H1 (cell line): ENCODE data around the gene HEATR9. TPM values are rescaled to one million over a fixed set of nuclear protein-coding genes. Genes with fewer than 3 reads are reported as not detected.

ENCODE experiments used
- CTCF ChIA-PET: fragments of 300-600 bp; sonication (Branson Sonifier 250); formaldehyde crosslinking; loops from one replicate; lab custom pipeline; 2021; ENCODE audit not compliant: partially characterized antibody; lab: Charles Lee
- POLR2A ChIA-PET: fragments of 300-600 bp; sonication (Branson Sonifier 250); formaldehyde crosslinking; loops from one replicate; lab custom pipeline; 2021; ENCODE audit warnings: inconsistent platforms; ENCODE audit not compliant: partially characterized antibody; lab: Charles Lee
- DNase-seq, 2 experiments: peaks; one replicate each; pipeline versions ENCODE4 v3.0.0 to v3.0.0-alpha.2; 2010 to 2022; ENCODE audit warnings: low spot score in 2 of 2, low read depth in 1 of 2, mixed read lengths in 1 of 2
- FAIRE-seq: peaks from 2 replicates; lab custom pipeline; 2011; peaks lifted over from hg19 to GRCh38; lab: Jason Lieb, UNC
- H2AFZ ChIP-seq: 2 replicates; pipeline ENCODE4 v1.8.1; 2012; ENCODE audit warnings: low read length, inconsistent platforms
- H2AK5ac ChIP-seq: 2 replicates; pipeline ENCODE4 v1.6.1; 2013; ENCODE audit warnings: low read depth, low read length
- H2BK120ac ChIP-seq: replicated peaks from 2 replicates; pipeline ENCODE3; 2013; ENCODE audit warnings: low read depth, low read length, inconsistent platforms
- H2BK12ac ChIP-seq: 2 replicates; pipeline ENCODE4 v1.6.1; 2013; ENCODE audit warnings: low read depth, low read length
- H2BK15ac ChIP-seq: 2 replicates; pipeline ENCODE4 v1.6.1; 2013; ENCODE audit warnings: low read length
- H2BK20ac ChIP-seq: 2 replicates; pipeline ENCODE4 v1.6.1; 2013; ENCODE audit warnings: low read length
- H2BK5ac ChIP-seq: 2 replicates; pipeline ENCODE4 v1.6.1; 2013; ENCODE audit warnings: low read depth, low read length
- H3K14ac ChIP-seq: 2 replicates; pipeline ENCODE4 v1.6.1; 2013; ENCODE audit warnings: inconsistent platforms; ENCODE audit not compliant: insufficient read length
- H3K18ac ChIP-seq: 2 replicates; pipeline ENCODE4 v1.6.1; 2013; ENCODE audit warnings: low read length; ENCODE audit errors: extremely low read depth
- H3K23ac ChIP-seq: 2 replicates; pipeline ENCODE4 v1.6.1; 2013; ENCODE audit warnings: inconsistent platforms; ENCODE audit not compliant: insufficient read length
- H3K23me2 ChIP-seq: 2 replicates; pipeline ENCODE4 v1.6.1; 2013; ENCODE audit warnings: low read depth, low read length
- H3K27ac ChIP-seq: 2 replicates; pipeline ENCODE4 v1.6.1; 2011; ENCODE audit warnings: low read depth, low read length, inconsistent platforms
- H3K27me3 ChIP-seq, 4 experiments: replicated peaks in 1 of 4; 1 replicate in 1 of 4; 2 replicates in 3 of 4; pipeline versions ENCODE4 v1.6.1 to v1.8.1; 2011 to 2013; ENCODE audit warnings: low read length in 3 of 4, mild to moderate bottlenecking in 3 of 4, inconsistent platforms in 2 of 4, mixed read lengths in 2 of 4, moderate library complexity in 1 of 4; ENCODE audit not compliant: control insufficient read depth in 3 of 4, insufficient read depth in 3 of 4; ENCODE audit errors: extremely low read depth in 1 of 4
- H3K36me3 ChIP-seq, 4 experiments: 2 replicates each; pipeline versions ENCODE4 v1.6.1 to v1.8.1; 2011 to 2013; ENCODE audit warnings: mild to moderate bottlenecking in 4 of 4, low read length in 3 of 4, moderate library complexity in 2 of 4, control low read depth in 1 of 4, inconsistent platforms in 1 of 4; ENCODE audit not compliant: insufficient read depth in 4 of 4, control insufficient read depth in 2 of 4
- H3K4ac ChIP-seq: replicated peaks from 2 replicates; pipeline ENCODE3; 2013; ENCODE audit warnings: low read length, low read depth, mixed read lengths, inconsistent platforms; ENCODE audit not compliant: insufficient read length
- H3K4me1 ChIP-seq, 4 experiments: replicated peaks in 1 of 4; 1 replicate in 1 of 4; 2 replicates in 3 of 4; pipeline versions ENCODE4 v1.6.1 to v1.8.1; 2011 to 2013; ENCODE audit warnings: low read length in 3 of 4, inconsistent platforms in 2 of 4, mixed read lengths in 1 of 4; ENCODE audit not compliant: insufficient read depth in 4 of 4, control insufficient read depth in 3 of 4
- H3K4me2 ChIP-seq, 2 experiments: 2 replicates each; pipeline versions ENCODE4 v1.6.1 to v1.8.1; 2011 to 2013; ENCODE audit warnings: low read depth in 2 of 2, low read length in 2 of 2, control low read depth in 1 of 2, inconsistent platforms in 1 of 2, mild to moderate bottlenecking in 1 of 2; ENCODE audit not compliant: insufficient read depth in 1 of 2
- H3K4me3 ChIP-seq, 4 experiments: fragments of 200-600, 300-600 bp in 1 of 4; sonication (generic), shearing (Covaris generic), sonication (Bioruptor Twin) in 1 of 4; 2 replicates each; pipeline versions ENCODE4 v1.5.1 to v1.8.1; 2011 to 2016; ENCODE audit warnings: low read length in 4 of 4, low read depth in 3 of 4, control low read depth in 2 of 4, inconsistent platforms in 2 of 4, mild to moderate bottlenecking in 2 of 4, mixed read lengths in 1 of 4, moderate library complexity in 1 of 4; ENCODE audit not compliant: insufficient read depth in 2 of 4; ENCODE audit errors: extremely low read depth in 1 of 4
- H3K56ac ChIP-seq: replicated peaks from 2 replicates; pipeline ENCODE3; 2013; ENCODE audit warnings: low read depth, mild to moderate bottlenecking, mixed read lengths, low read length, inconsistent platforms; ENCODE audit not compliant: insufficient read length
- H3K79me1 ChIP-seq: 2 replicates; pipeline ENCODE4 v1.6.1; 2013; ENCODE audit warnings: low read depth, low read length, control low read depth
- H3K79me2 ChIP-seq, 2 experiments: 2 replicates each; pipeline versions ENCODE4 v1.6.1 to v1.8.1; 2012 to 2013; ENCODE audit warnings: low read length in 2 of 2, mild to moderate bottlenecking in 2 of 2, inconsistent platforms in 1 of 2; ENCODE audit not compliant: insufficient read depth in 2 of 2, control insufficient read depth in 1 of 2
- H3K9ac ChIP-seq, 4 experiments: replicated peaks in 1 of 4; 1 replicate in 1 of 4; 2 replicates in 3 of 4; pipeline versions ENCODE4 v1.6.1 to v1.8.1; 2011 to 2013; ENCODE audit warnings: low read depth in 3 of 4, low read length in 3 of 4, control low read depth in 2 of 4, mild to moderate bottlenecking in 2 of 4, moderate library complexity in 2 of 4, inconsistent platforms in 1 of 4; ENCODE audit errors: extremely low read depth in 1 of 4
- H3K9me3 ChIP-seq, 2 experiments: 2 replicates each; pipeline versions ENCODE4 v1.6.1 to v1.8.1; 2012 to 2013; ENCODE audit warnings: mild to moderate bottlenecking in 2 of 2, moderate library complexity in 2 of 2, control low read depth in 1 of 2, inconsistent platforms in 1 of 2, low read depth in 1 of 2, low read length in 1 of 2, mixed read lengths in 1 of 2; ENCODE audit not compliant: insufficient read depth in 2 of 2
- H4K20me1 ChIP-seq, 2 experiments: replicated peaks in 1 of 2; 2 replicates each; pipeline versions ENCODE3 to v1.8.1; 2011 to 2013; ENCODE audit warnings: inconsistent platforms in 2 of 2, low read length in 2 of 2, mild to moderate bottlenecking in 1 of 2; ENCODE audit not compliant: insufficient read depth in 2 of 2, control insufficient read depth in 1 of 2
- H4K5ac ChIP-seq: 2 replicates; pipeline ENCODE4 v1.6.1; 2013; ENCODE audit warnings: low read length, low read depth, mixed read lengths, inconsistent platforms; ENCODE audit not compliant: insufficient read length
- H4K8ac ChIP-seq: 2 replicates; pipeline ENCODE4 v1.8.0; 2013; ENCODE audit warnings: mild to moderate bottlenecking, moderate library complexity, low read length, inconsistent platforms; ENCODE audit not compliant: insufficient read depth; ENCODE audit errors: extremely low read depth
- H4K91ac ChIP-seq: replicated peaks from 2 replicates; pipeline ENCODE3; 2013; ENCODE audit warnings: low read length, mixed read lengths, inconsistent platforms; ENCODE audit not compliant: insufficient read length
- CBX8 ChIP-seq: fragments of 300-800, 300-1000 bp; sonication (generic); IDR thresholded peaks from 2 replicates; pipeline ENCODE4 v1.7.1; 2016; ENCODE audit warnings: low read depth, low read length, borderline replicate concordance
- HDAC2 ChIP-seq, 2 experiments: fragments of 300-600 bp in 1 of 2; sonication (generic) in 1 of 2; IDR thresholded peaks; 2 replicates each; pipeline ENCODE4 v1.6.1; 2011 to 2012; ENCODE audit warnings: low read depth in 2 of 2, low read length in 2 of 2, mild to moderate bottlenecking in 2 of 2, moderate library complexity in 2 of 2, borderline replicate concordance in 1 of 2, inconsistent platforms in 1 of 2
- JUN ChIP-seq: IDR thresholded peaks from 2 replicates; pipeline ENCODE4 v1.6.1; 2011; ENCODE audit warnings: low read depth, mild to moderate bottlenecking, improper control_type of control experiment, low read length
- JUND ChIP-seq: IDR thresholded peaks from 2 replicates; pipeline ENCODE4 v1.6.1; 2011; ENCODE audit warnings: mild to moderate bottlenecking, improper control_type of control experiment, low read length
- RBBP5 ChIP-seq: IDR thresholded peaks from 2 replicates; pipeline ENCODE4 v1.7.1; 2012; ENCODE audit warnings: low read depth, mild to moderate bottlenecking, inconsistent platforms, low read length, moderate library complexity, borderline replicate concordance
- RXRA ChIP-seq: IDR thresholded peaks from 2 replicates; pipeline ENCODE4 v1.6.1; 2011; ENCODE audit warnings: low read depth, mild to moderate bottlenecking, low read length, moderate library complexity; ENCODE audit not compliant: insufficient read depth
- SP4 ChIP-seq: IDR thresholded peaks from 2 replicates; pipeline ENCODE4 v1.6.1; 2012; ENCODE audit warnings: low read length, inconsistent platforms
- SRF ChIP-seq: IDR thresholded peaks from 2 replicates; pipeline ENCODE4 v1.6.1; 2011; ENCODE audit warnings: mild to moderate bottlenecking, low read depth, low read length, moderate library complexity
- TCF12 ChIP-seq: IDR thresholded peaks from 2 replicates; pipeline ENCODE4 v1.6.1; 2011; ENCODE audit warnings: low read depth, mild to moderate bottlenecking, low read length
- ZNF274 ChIP-seq: IDR thresholded peaks from 2 replicates; pipeline ENCODE4 v1.7.0; 2012; ENCODE audit warnings: low read length, borderline replicate concordance; ENCODE audit errors: extremely low read depth
- WGBS, 2 experiments: shearing (Covaris generic) in 1 of 2; methylation state at CpG; one replicate each; pipeline versions ENCODE4 v1.1.6 to v1.1.7; 2013 to 2015; ENCODE audit warnings: low lambda C conversion rate in 2 of 2, mixed read lengths in 2 of 2, inconsistent platforms in 1 of 2, low coverage in 1 of 2, missing lambda C conversion rate in 1 of 2; ENCODE audit not compliant: insufficient replicate concordance in 2 of 2, insufficient coverage in 1 of 2, insufficient read length in 1 of 2; ENCODE audit errors: extremely low coverage in 1 of 2, missing lambda C conversion rate in 1 of 2; 5-methylcytosine and 5-hydroxymethylcytosine counted together
- polyA plus RNA-seq, 7 experiments: library from polyadenylated mRNA; depleted of rRNA in 3 of 7; stranded (reverse) in 5 of 7; unstranded in 2 of 7; fragments of >200 nt in 5 of 7; fragments of 200-250 nt in 2 of 7; gene quantifications; 1 replicate in 5 of 7; 2 replicates in 1 of 7; 4 replicates in 1 of 7; pipeline versions ENCODE4 v1.2.1 to v1.2.3, GENCODE V29; 2011 to 2013; ENCODE audit warnings: missing spikeins in 2 of 7, mixed read lengths in 2 of 7
- total RNA-seq: library from RNA; stranded (reverse); fragmentation: NEBNext Ultra II Directional; extraction: Animal tissue kit (Norgen Biotek cat#: 25700); gene quantifications from 2 replicates; pipeline ENCODE4 v1.2.1, GENCODE V29; 2021
- TF ChIP-seq, protein P1 (sequence below), 3 experiments: IDR thresholded peaks; 1 replicate in 2 of 3; 2 replicates in 1 of 3; pipeline versions ENCODE4 v1.5.1 to v1.6.1; 2011; ENCODE audit warnings: low read length in 3 of 3, mild to moderate bottlenecking in 3 of 3, inconsistent platforms in 2 of 3, low read depth in 1 of 3, moderate library complexity in 1 of 3; ENCODE audit not compliant: insufficient read depth in 1 of 3; ENCODE audit errors: control extremely low read depth in 1 of 3

Gene HEATR9
- total and polyA plus RNA-seq, 2 of the 8 experiments (the other 6 are each of a cell fraction or from before 2014, with no cell fraction given) = not detected

- Histone ChIP-seq H3K79me1 (no peaks in the 10 kb centered on the region), H2BK15ac (no peak overlapping the region), H3K27ac (no peak overlapping the region), H4K91ac (no peak overlapping the region), H4K8ac (no peak overlapping the region), H2BK12ac (no peak overlapping the region), H3K27me3 (no peaks in the 10 kb centered on the region), H2BK5ac (no peak overlapping the region), H2BK120ac (no peak overlapping the region), H4K20me1 (peaks cover 8 to 12% of the 10 kb centered on the region in 2 experiments), H3K9ac (no peak overlapping the region), H3K14ac (no peak overlapping the region), H4K5ac (no peak overlapping the region), H3K56ac (no peak overlapping the region), H3K4me1 (no peaks in the 10 kb centered on the region), H2BK20ac (no peak overlapping the region), H3K4me3 (no peak overlapping the region), H2AK5ac (no peak overlapping the region), H3K79me2 (peaks cover 15 to 93% of the 10 kb centered on the region in 2 experiments; a peak in 3 of 4 replicates), H3K23ac (no peak overlapping the region), H3K18ac (no peak overlapping the region), H3K23me2 (no peaks in the 10 kb centered on the region), H3K36me3 (peaks cover 14 to 62% (median 32%) of the 10 kb centered on the region in 4 experiments), H3K9me3 (no peaks in the 10 kb centered on the region), H3K4me2 (no peak overlapping the region), H2AFZ (no peak overlapping the region), H3K4ac (no peak overlapping the region)
- no peak for FAIRE-seq
- WGBS, 2 experiments = 82% methylated on average over 1 of the region's 1 CpG; no CpG with 5 or more reads in 1 of the 2 experiments
- ChIA-PET CTCF (interaction anchor here (0.6 to 3.8 kb wide), 5 partner anchors 12 to 226 kb away, joined by 3 to 21 read pairs (median 3); no protein-coding TSS in a partner anchor), POLR2A (interaction anchor here (0.6 to 1.4 kb wide), 4 partner anchors 9 to 237 kb away, joined by 3 to 7 read pairs (median 4); no protein-coding TSS in a partner anchor)
- DNase-seq = no peak
- TF ChIP-seq, protein P1, sequence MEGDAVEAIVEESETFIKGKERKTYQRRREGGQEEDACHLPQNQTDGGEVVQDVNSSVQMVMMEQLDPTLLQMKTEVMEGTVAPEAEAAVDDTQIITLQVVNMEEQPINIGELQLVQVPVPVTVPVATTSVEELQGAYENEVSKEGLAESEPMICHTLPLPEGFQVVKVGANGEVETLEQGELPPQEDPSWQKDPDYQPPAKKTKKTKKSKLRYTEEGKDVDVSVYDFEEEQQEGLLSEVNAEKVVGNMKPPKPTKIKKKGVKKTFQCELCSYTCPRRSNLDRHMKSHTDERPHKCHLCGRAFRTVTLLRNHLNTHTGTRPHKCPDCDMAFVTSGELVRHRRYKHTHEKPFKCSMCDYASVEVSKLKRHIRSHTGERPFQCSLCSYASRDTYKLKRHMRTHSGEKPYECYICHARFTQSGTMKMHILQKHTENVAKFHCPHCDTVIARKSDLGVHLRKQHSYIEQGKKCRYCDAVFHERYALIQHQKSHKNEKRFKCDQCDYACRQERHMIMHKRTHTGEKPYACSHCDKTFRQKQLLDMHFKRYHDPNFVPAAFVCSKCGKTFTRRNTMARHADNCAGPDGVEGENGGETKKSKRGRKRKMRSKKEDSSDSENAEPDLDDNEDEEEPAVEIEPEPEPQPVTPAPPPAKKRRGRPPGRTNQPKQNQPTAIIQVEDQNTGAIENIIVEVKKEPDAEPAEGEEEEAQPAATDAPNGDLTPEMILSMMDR (IDR thresholded peaks at IDR 0.05; ENCODE audit: control extremely low read depth in 1 of 3, insufficient read depth in 1 of 3, low read depth in 1 of 3, low read length in 3 of 3) = no peak
- TF ChIP-seq SRF (no peak), JUND (no peak), JUN (no peak), TCF12 (no peak), HDAC2 (IDR thresholded peaks at IDR 0.05; ENCODE audit: borderline replicate concordance in 1 of 2, low read depth in 2 of 2, low read length in 2 of 2) (no peak), CBX8 (no peak), SP4 (no peak), RBBP5 (no peak), RXRA (no peak), ZNF274 (no peak)
Observed at GRCh38 chr17:35817196-35817595, 51.5 kb downstream of the HEATR9 start.
